ENCODE measurements around the gene POLR1D. TPM values are rescaled to one million over a fixed set of nuclear protein-coding genes. Genes with fewer than 3 reads are reported as not detected.

POLR1D gene
- total RNA-seq, 1 donor from 2014 or later, result 153 TPM

GRCh38 chr13:27613628-27614027 is 8.1 kb upstream of the POLR1D start:
- H3K36me3 Mint-ChIP-seq (ENCODE audit: insufficient read depth), result peaks cover 29% of the 10 kb centered on the region
- H3K27me3 Mint-ChIP-seq, result no peaks in the 10 kb centered on the region
- TF ChIP-seq, protein P1, sequence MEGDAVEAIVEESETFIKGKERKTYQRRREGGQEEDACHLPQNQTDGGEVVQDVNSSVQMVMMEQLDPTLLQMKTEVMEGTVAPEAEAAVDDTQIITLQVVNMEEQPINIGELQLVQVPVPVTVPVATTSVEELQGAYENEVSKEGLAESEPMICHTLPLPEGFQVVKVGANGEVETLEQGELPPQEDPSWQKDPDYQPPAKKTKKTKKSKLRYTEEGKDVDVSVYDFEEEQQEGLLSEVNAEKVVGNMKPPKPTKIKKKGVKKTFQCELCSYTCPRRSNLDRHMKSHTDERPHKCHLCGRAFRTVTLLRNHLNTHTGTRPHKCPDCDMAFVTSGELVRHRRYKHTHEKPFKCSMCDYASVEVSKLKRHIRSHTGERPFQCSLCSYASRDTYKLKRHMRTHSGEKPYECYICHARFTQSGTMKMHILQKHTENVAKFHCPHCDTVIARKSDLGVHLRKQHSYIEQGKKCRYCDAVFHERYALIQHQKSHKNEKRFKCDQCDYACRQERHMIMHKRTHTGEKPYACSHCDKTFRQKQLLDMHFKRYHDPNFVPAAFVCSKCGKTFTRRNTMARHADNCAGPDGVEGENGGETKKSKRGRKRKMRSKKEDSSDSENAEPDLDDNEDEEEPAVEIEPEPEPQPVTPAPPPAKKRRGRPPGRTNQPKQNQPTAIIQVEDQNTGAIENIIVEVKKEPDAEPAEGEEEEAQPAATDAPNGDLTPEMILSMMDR (IDR thresholded peaks at IDR 0.05; ENCODE audit: unreplicated experiment), result no peak
- H3K4me1 Mint-ChIP-seq (ENCODE audit: low read depth), result peaks cover 46% of the 10 kb centered on the region
- no peak overlapping the region for H3K4me3 Mint-ChIP-seq (ENCODE audit: low read depth)
- peaks cover 16% of the 10 kb centered on the region for H3K9me3 Mint-ChIP-seq (ENCODE audit: low read depth)
- no peak for DNase-seq (ENCODE audit: low spot score, unreplicated experiment)
- no peak overlapping the region for H3K27ac Mint-ChIP-seq

DNA sequence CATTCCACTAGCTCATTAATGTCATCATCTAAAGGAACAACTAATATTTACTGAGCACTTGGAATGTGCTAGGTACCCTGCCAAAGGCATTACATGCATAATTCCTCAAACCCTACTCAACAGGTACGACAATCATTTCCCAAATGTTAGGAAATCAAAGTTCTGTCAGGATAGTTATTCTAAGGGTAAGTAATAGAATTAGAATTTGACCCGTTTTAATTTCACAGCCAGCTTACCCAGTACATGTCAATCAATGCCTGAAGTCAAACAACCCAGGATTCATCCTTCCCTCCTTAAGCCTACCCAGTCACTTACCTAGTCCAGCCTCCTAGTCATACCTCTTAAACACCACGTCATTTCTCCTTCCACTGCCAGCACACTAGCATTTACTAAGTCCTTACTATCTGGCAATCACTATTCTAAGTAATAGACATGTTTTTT is 3.8 kb upstream of the POLR1D start:
- no peak for DNase-seq (ENCODE audit: low spot score, unreplicated experiment)
- H3K9me3 Mint-ChIP-seq (ENCODE audit: low read depth), result peaks cover 14% of the 10 kb centered on the region
- TF ChIP-seq, protein P1 (IDR thresholded peaks at IDR 0.05; ENCODE audit: unreplicated experiment), result no peak
- peaks cover 43% of the 10 kb centered on the region for H3K4me1 Mint-ChIP-seq (ENCODE audit: low read depth)
- H3K4me3 Mint-ChIP-seq (ENCODE audit: low read depth), result peak overlapping the region; percentile 97
- peaks cover 31% of the 10 kb centered on the region for H3K36me3 Mint-ChIP-seq (ENCODE audit: insufficient read depth)
- peak overlapping the region; percentile 98 for H3K27ac Mint-ChIP-seq
- no peaks in the 10 kb centered on the region for H3K27me3 Mint-ChIP-seq

GRCh38 chr13:27619093-27619727 is 2.5 kb upstream of the POLR1D start:
- no peaks in the 10 kb centered on the region for H3K27me3 Mint-ChIP-seq
- peak overlapping the region; percentile 98 for H3K27ac Mint-ChIP-seq
- peak overlapping the region; percentile 97 for H3K4me3 Mint-ChIP-seq (ENCODE audit: low read depth)
- TF ChIP-seq, protein P1 (IDR thresholded peaks at IDR 0.05; ENCODE audit: unreplicated experiment), result no peak
- no peak for DNase-seq (ENCODE audit: low spot score, unreplicated experiment)
- peaks cover 11% of the 10 kb centered on the region for H3K9me3 Mint-ChIP-seq (ENCODE audit: low read depth)
- H3K36me3 Mint-ChIP-seq (ENCODE audit: insufficient read depth), result peaks cover 31% of the 10 kb centered on the region
- H3K4me1 Mint-ChIP-seq (ENCODE audit: low read depth), result peaks cover 46% of the 10 kb centered on the region

- TF ChIP-seq, protein P1 (IDR thresholded peaks at IDR 0.05; ENCODE audit: unreplicated experiment), result no peak
- peaks cover 6% of the 10 kb centered on the region for H3K9me3 Mint-ChIP-seq (ENCODE audit: low read depth)
- H3K4me3 Mint-ChIP-seq (ENCODE audit: low read depth), result peak overlapping the region; percentile 97
- no peak for DNase-seq (ENCODE audit: low spot score, unreplicated experiment)
- peaks cover 26% of the 10 kb centered on the region for H3K36me3 Mint-ChIP-seq (ENCODE audit: insufficient read depth)
- H3K27ac Mint-ChIP-seq, result peak overlapping the region; percentile 98
- peaks cover 48% of the 10 kb centered on the region for H3K4me1 Mint-ChIP-seq (ENCODE audit: low read depth)
- H3K27me3 Mint-ChIP-seq, result no peaks in the 10 kb centered on the region
These were observed 1.8 kb upstream of the POLR1D start for GRCh38 chr13:27619728-27620376.

- H3K4me1 Mint-ChIP-seq (ENCODE audit: low read depth), result peaks cover 54% of the 10 kb centered on the region
- TF ChIP-seq, protein P1 (IDR thresholded peaks at IDR 0.05; ENCODE audit: unreplicated experiment), result no peak
These were observed 1.1 kb upstream of the POLR1D start, which contains the start of gene LNX2 for GRCh38 chr13:27620377-27621115. TSS of gene LNX2 (minus strand) at chr13:27620529. CDS start at chr13:27581703, 38,826 bp downstream.

More at GRCh38 chr13:27620377-27621115, 1.1 kb upstream of the POLR1D start, which contains the start of gene LNX2:
- Mint-ChIP-seq H3K27me3 (no peaks in the 10 kb centered on the region), H3K27ac (peak within 1 kb of the TSS; percentile 100), H3K36me3 (ENCODE audit: insufficient read depth) (peaks cover 19% of the 10 kb centered on the region), H3K4me3 (ENCODE audit: low read depth) (peak within 1 kb of the TSS; percentile 97), H3K9me3 (ENCODE audit: low read depth) (peaks cover 3% of the 10 kb centered on the region)
- peak; percentile 98 for DNase-seq (ENCODE audit: low spot score, unreplicated experiment)
